Caco-2 (cell line): ENCODE measurements around the gene AIG1. TPM values are rescaled to one million over a fixed set of nuclear protein-coding genes. Genes with fewer than 3 reads are reported as not detected.

Experiments used
- BruUV-seq: library from RNA; stranded (reverse); fragments of 400-500 nt; replicated peaks from 2 replicates; lab custom pipeline; 2021; lab: Mats Ljungman, UMichigan
- CTCF ChIA-PET: fragments of 300-600 bp; sonication (Branson Sonifier 250); formaldehyde crosslinking; loops from one replicate; lab custom pipeline; 2022; ENCODE audit warnings: antibody characterized with exemption; lab: Charles Lee
- POLR2A ChIA-PET: fragments of 300-600 bp; sonication (Branson Sonifier 250); formaldehyde crosslinking; loops from one replicate; lab custom pipeline; 2022; ENCODE audit warnings: antibody characterized with exemption; lab: Charles Lee
- DNase-seq, 2 experiments: peaks; one replicate each; pipeline versions ENCODE4 v3.0.0 to v3.0.0-alpha.2; 2020 to 2022
- H3K27me3 ChIP-seq: replicated peaks from 2 replicates; pipeline ENCODE4 v1.6.0; 2011; ENCODE audit warnings: low read length; ENCODE audit not compliant: control insufficient read depth, insufficient read depth
- H3K36me3 ChIP-seq: 2 replicates; pipeline ENCODE4 v1.5.1; 2011; ENCODE audit warnings: low read length; ENCODE audit not compliant: control insufficient read depth, insufficient read depth
- H3K4me1 ChIP-seq: fragments of 250-450 bp; sonication (Bioruptor Pico); 2 replicates; pipeline ENCODE4 v1.5.1; 2020; ENCODE audit warnings: mild to moderate bottlenecking
- H3K4me3 ChIP-seq: 2 replicates; pipeline ENCODE4 v1.5.1; 2011; ENCODE audit warnings: low read depth, mild to moderate bottlenecking, control low read depth, low read length
- H3K9me3 ChIP-seq: fragments of 250-450 bp; sonication (Bioruptor Pico); 2 replicates; pipeline ENCODE4 v1.5.1; 2020; ENCODE audit warnings: mild to moderate bottlenecking, moderate library complexity
- H3K27ac Mint-ChIP-seq: one replicate; pipeline ENCODE4 v1.8.0; 2022; ENCODE audit warnings: mixed read lengths; ENCODE audit not compliant: unreplicated experiment
- H3K27me3 Mint-ChIP-seq: one replicate; pipeline ENCODE4 v1.8.0; 2022; ENCODE audit warnings: mixed read lengths; ENCODE audit not compliant: insufficient read depth, unreplicated experiment
- H3K36me3 Mint-ChIP-seq: one replicate; pipeline ENCODE4 v1.8.0; 2022; ENCODE audit warnings: mild to moderate bottlenecking, mixed read lengths; ENCODE audit not compliant: insufficient read depth, unreplicated experiment
- H3K4me1 Mint-ChIP-seq: one replicate; pipeline ENCODE4 v1.8.0; 2022; ENCODE audit warnings: low read depth, mixed read lengths; ENCODE audit not compliant: unreplicated experiment
- H3K4me3 Mint-ChIP-seq: one replicate; pipeline ENCODE4 v1.8.0; 2022; ENCODE audit warnings: mild to moderate bottlenecking, moderate library complexity, mixed read lengths; ENCODE audit not compliant: unreplicated experiment
- H3K9me3 Mint-ChIP-seq: one replicate; pipeline ENCODE4 v1.8.0; 2022; ENCODE audit warnings: mixed read lengths; ENCODE audit not compliant: unreplicated experiment
- CTCF ChIP-seq, 2 experiments: fragments of 200-600 bp in 1 of 2; IDR thresholded peaks; 1 replicate in 1 of 2; 2 replicates in 1 of 2; pipeline versions ENCODE4 v1.5.1 to v1.8.0; 2011 to 2022; ENCODE audit warnings: antibody characterized with exemption in 1 of 2, control low read depth in 1 of 2, inconsistent platforms in 1 of 2, low read depth in 1 of 2, low read length in 1 of 2, mild to moderate bottlenecking in 1 of 2, moderate library complexity in 1 of 2; ENCODE audit not compliant: insufficient read depth in 1 of 2, severe bottlenecking in 1 of 2, unreplicated experiment in 1 of 2
- intact Hi-C: fragments of 100-400 bp; cut with micrococcal nuclease; formaldehyde crosslinking; loops from one replicate; pipeline ENCODE4 v1.10.0; 2022; ENCODE audit not compliant: unreplicated experiment
- total RNA-seq: library from RNA; stranded (reverse); gene quantifications from 2 replicates; pipeline ENCODE4 v1.2.3, GENCODE V29; 2022

Gene AIG1
- total RNA-seq, 1 experiment from 2014 or later: 27.6 TPM

- CTCF ChIA-PET: no interaction called here
- no peak overlapping the region for H3K27ac Mint-ChIP-seq
- intact Hi-C loops: no loop called here
- DNase-seq: no peak
- Histone ChIP-seq H3K4me1 (peaks cover 11% of the 10 kb centered on the region; the same call in 1 of the 2 replicates), H3K36me3 (no peaks in the 10 kb centered on the region), H3K9me3 (no peaks in the 10 kb centered on the region), H3K4me3 (no peak overlapping the region), H3K27me3 (no peaks in the 10 kb centered on the region)
- H3K4me3 Mint-ChIP-seq: no peak overlapping the region
- no peak for TF ChIP-seq CTCF (IDR thresholded peaks at IDR 0.05; ENCODE audit: insufficient read depth in 1 of 2, low read depth in 1 of 2, low read length in 1 of 2, severe bottlenecking in 1 of 2, unreplicated experiment in 1 of 2)
- no peaks in the 10 kb centered on the region for H3K27me3 Mint-ChIP-seq
- POLR2A ChIA-PET: no interaction called here
- H3K9me3 Mint-ChIP-seq: peaks cover 4% of the 10 kb centered on the region
- peaks cover 10% of the 10 kb centered on the region for H3K4me1 Mint-ChIP-seq
- no peaks in the 10 kb centered on the region for H3K36me3 Mint-ChIP-seq
- no TSS peak for BruUV-seq
Observed at GRCh38 chr6:143264379-143264778, 203.7 kb downstream of the AIG1 start.

GRCh38 chr6:143264986-143265764, 204.5 kb downstream of the AIG1 start:
- no peak overlapping the region for H3K27ac Mint-ChIP-seq
- no peaks in the 10 kb centered on the region for H3K9me3 Mint-ChIP-seq
- TF ChIP-seq CTCF (IDR thresholded peaks at IDR 0.05; ENCODE audit: insufficient read depth in 1 of 2, low read depth in 1 of 2, low read length in 1 of 2, severe bottlenecking in 1 of 2, unreplicated experiment in 1 of 2): no peak

GRCh38 chr6:143267760-143268159, 207.1 kb downstream of the AIG1 start:
- no peaks in the 10 kb centered on the region for H3K36me3 Mint-ChIP-seq
- no peaks in the 10 kb centered on the region for H3K4me1 Mint-ChIP-seq
- no peaks in the 10 kb centered on the region for H3K27me3 Mint-ChIP-seq
- no peaks in the 10 kb centered on the region for H3K9me3 ChIP-seq
- no TSS peak for BruUV-seq
- no peak for DNase-seq
- no peak overlapping the region for H3K4me3 ChIP-seq
- peaks cover 1% of the 10 kb centered on the region; the same call in 1 of the 2 replicates for H3K4me1 ChIP-seq
- no peaks in the 10 kb centered on the region for H3K27me3 ChIP-seq
- H3K27ac Mint-ChIP-seq: no peak overlapping the region
- CTCF ChIA-PET: interaction anchor here (1.3 kb wide), 1 partner anchor 16 kb away, joined by 3 read pairs; no protein-coding TSS in a partner anchor
- no peaks in the 10 kb centered on the region for H3K9me3 Mint-ChIP-seq
- no peak overlapping the region for H3K4me3 Mint-ChIP-seq
- no peaks in the 10 kb centered on the region for H3K36me3 ChIP-seq
- intact Hi-C loops: no loop called here
- POLR2A ChIA-PET: no interaction called here
- no peak for TF ChIP-seq CTCF (IDR thresholded peaks at IDR 0.05; ENCODE audit: insufficient read depth in 1 of 2, low read depth in 1 of 2, low read length in 1 of 2, severe bottlenecking in 1 of 2, unreplicated experiment in 1 of 2)

More at GRCh38 chr6:143264986-143265764, 204.5 kb downstream of the AIG1 start:
- Histone ChIP-seq H3K36me3 (no peaks in the 10 kb centered on the region), H3K4me3 (no peak overlapping the region), H3K9me3 (no peaks in the 10 kb centered on the region), H3K4me1 (peaks cover 11% of the 10 kb centered on the region; the same call in 1 of the 2 replicates), H3K27me3 (no peaks in the 10 kb centered on the region)
- Mint-ChIP-seq H3K27me3 (no peaks in the 10 kb centered on the region), H3K4me1 (peaks cover 10% of the 10 kb centered on the region), H3K36me3 (no peaks in the 10 kb centered on the region), H3K4me3 (no peak overlapping the region)
- no TSS peak for BruUV-seq
- CTCF ChIA-PET: interaction anchor here (0.6 kb wide), 1 partner anchor 319 kb away, joined by 3 read pairs; no protein-coding TSS in a partner anchor
- intact Hi-C loops: no loop called here
- POLR2A ChIA-PET: no interaction called here
- DNase-seq: no peak
